AG04449 (cell line): ENCODE measurements around the gene CEP192.
A peak's percentile ranks its signal among the peaks of the same experiment; 100 is the strongest.

Experiments used
- CTCF ChIA-PET: fragments of 350-600 bp; formaldehyde crosslinking; extraction: SDS; loops from one replicate; lab custom pipeline; 2021; ENCODE audit warnings: antibody characterized with exemption; lab: Yijun Ruan, JAX
- POLR2A ChIA-PET: fragments of 400-600, 350-600 bp; formaldehyde crosslinking; extraction: SDS; loops from one replicate; lab custom pipeline; 2020; ENCODE audit warnings: antibody characterized with exemption, inconsistent platforms; lab: Yijun Ruan, JAX
- DNase-seq: peaks from one replicate; pipeline ENCODE4 v3.0.0-alpha.2; 2010; ENCODE audit warnings: low read depth, low spot score
- H3K4me3 ChIP-seq: 2 replicates; pipeline ENCODE4 v1.5.1; 2011; ENCODE audit warnings: low read depth, mild to moderate bottlenecking, control low read depth, low read length
- CTCF ChIP-seq: IDR thresholded peaks from one replicate; pipeline ENCODE4 v1.5.1; 2011; ENCODE audit warnings: mild to moderate bottlenecking, moderate library complexity, low read length, control low read depth, inconsistent platforms; ENCODE audit not compliant: insufficient read depth; ENCODE audit errors: missing control alignments

CEP192 gene

DNA sequence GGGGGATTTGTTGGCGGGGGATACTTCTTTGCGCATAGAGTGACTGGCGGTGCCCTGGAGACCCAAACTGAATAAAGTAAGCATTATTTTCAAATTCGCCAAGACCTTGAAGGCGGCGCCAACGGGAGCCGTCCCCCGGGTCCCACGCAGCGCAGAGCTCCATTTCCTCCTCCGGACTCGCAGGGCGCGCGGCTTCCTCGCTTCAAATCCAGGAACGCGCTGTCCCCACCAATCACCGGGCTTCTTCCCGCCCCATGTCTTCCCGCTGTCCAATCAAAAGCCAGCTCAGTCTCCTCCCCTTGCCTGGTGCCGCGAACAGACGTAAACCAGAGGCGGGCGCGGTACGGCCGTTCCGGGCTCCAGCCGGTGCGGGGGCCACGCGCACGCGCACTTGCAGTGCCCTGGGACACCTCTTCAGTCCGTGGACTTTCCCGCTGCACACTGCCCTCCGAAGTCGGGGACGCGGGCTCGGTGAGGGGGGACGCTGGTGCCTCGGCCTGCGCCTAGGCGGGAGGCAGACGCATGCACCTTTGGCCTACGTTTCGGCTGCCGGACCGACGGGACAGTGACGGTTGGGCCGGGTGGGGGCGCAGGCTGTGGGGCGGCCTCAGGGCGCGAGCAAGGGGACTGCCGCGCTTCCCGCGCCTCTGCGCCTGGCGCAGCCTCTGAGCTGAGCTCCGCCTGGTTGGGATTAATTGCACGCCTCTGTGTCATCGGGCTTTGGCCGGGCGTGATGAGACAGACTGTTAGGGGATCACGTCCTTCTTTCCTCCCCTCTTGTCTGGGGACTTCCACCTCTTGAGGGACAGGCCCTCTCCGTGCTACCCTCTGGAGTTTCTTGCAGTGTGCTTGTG is at the start of gene CEP192:
TSS of gene CEP192 (plus strand) at position 396 of the 854 bp plus-strand sequence. CDS start 8,063 bp downstream, outside the sequence.
- CTCF ChIA-PET, result interaction anchor here (1.1 kb wide), 1 partner anchor 13 kb away, joined by 3 read pairs; no protein-coding TSS in a partner anchor
- H3K4me3 ChIP-seq, result peak within 1 kb of the TSS; percentile 99
- peak; percentile 86 for DNase-seq
- TF ChIP-seq CTCF, result peak; percentile 21
- POLR2A ChIA-PET, result interaction anchor here (0.7 to 1.9 kb wide), 4 partner anchors 9 to 663 kb away, joined by 3 to 4 read pairs (median 4); no protein-coding TSS in a partner anchor

- DNase-seq, result no peak
- no peak for TF ChIP-seq CTCF
- CTCF ChIA-PET, result interaction anchor here (1.0 to 4.2 kb wide), 6 partner anchors 9 to 217 kb away, joined by 3 to 57 read pairs (median 12); no protein-coding TSS in a partner anchor
- H3K4me3 ChIP-seq, result no peak overlapping the region
- POLR2A ChIA-PET, result no interaction called here
These were observed 47.9 kb upstream of the CEP192 start for GRCh38 chr18:12943215-12943614.

DNA sequence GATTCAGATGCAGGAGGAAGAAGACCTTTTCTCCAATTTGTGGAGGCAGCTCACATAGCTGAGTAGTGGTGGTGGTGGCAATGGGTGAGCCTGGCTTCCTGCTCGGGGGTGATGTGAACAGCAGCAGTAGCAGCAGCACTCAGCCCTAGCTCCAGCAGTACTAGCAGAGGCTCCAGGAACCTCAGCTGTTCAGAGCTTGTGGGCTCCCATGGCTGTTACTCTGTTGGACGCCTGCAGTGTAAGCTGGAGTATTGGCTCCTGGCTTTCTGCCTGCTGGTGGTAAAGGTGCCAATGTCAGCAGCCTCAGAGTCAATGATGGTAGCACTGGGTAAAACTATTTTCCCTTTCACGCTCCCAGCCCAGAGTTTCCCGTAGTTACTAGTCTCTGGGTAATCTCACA is 46.5 kb upstream of the CEP192 start:
- CTCF ChIA-PET, result interaction anchor here (0.7 to 4.2 kb wide), 5 partner anchors 10 to 218 kb away, joined by 3 to 57 read pairs (median 18); no protein-coding TSS in a partner anchor
- no peak overlapping the region for H3K4me3 ChIP-seq
- POLR2A ChIA-PET, result interaction anchor here (0.9 to 1.6 kb wide), 2 partner anchors 61 to 242 kb away, joined by 4 to 6 read pairs; partner anchors contain the start of genes CEP76 and PSMG2
- no peak for TF ChIP-seq CTCF
- no peak for DNase-seq

DNA sequence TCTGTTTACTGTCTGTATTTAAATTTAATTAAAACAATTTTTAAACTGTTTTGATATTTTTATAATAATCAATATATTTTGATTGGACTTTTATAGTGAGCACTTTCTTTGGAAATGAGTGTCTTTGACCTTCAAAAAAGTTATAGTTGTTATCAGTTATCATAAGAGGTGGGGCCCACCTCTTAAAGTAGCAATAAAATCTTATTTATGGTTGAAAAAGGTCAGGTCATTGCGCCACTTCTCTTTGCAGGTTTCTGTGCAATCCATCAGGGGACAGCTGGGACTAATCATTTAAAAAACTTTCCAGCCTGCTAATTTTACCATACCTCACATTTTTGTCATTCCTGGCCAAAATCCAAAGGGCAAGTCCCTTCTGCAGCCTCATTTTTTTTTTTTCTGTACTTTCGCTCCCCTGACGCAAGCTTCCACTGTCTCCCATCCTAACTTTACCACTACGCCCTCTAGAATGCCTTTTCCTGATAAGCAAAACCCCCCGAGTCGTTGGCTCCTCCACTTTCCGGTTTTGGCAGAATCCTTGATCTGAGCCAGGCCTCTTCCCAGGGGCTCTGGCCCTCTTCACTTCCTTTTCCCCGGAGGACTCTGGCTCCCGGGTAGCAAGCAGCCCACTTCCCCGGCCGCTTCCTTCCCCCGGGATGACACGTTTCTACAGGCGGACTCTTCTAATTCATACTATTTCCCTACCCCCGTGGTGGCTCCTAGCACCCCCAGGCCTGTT is 44.4 kb upstream of the CEP192 start:
- POLR2A ChIA-PET, result interaction anchor here (0.9 kb wide), 1 partner anchor 204 kb away, joined by 6 read pairs; no protein-coding TSS in a partner anchor
- DNase-seq, result peak; percentile 75

DNA sequence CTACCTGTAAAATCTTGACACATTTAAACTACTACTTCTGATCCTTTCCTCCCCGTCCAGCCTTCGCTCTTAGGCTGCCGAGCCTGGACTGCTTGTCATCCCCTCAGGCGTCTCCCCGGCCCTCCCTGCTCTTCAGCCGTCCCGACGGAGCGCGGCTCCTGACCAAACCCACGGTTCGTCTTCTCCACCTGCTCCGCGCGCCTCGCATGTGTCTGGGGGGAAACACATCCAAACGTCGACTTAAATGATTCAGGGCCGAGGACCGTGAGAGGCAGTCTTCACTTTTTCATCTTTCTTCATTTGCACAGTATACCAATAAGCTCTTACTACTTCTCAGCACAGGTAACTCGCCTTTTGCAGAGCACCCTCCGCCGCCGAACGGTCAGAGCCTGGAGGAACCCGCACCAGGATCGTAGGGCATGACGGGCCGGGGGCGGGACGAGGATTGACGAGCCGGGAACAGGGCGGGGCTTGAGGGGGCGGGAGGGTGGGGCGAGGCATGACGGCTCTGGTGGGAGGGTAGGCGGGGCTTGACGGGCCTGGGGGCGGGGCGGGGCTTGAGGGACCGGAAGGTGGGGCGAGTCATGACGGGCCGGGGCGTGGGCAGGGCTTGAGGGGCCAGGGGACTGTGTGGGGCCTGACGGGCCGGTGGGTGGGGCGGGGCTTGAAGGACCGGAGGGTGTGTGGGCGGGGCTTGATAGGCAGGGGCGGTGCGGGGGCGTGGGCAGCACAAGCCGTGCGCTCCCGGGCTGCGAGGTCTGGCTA is 43.7 kb upstream of the CEP192 start, which contains the start of gene SEH1L:
TSS of gene SEH1L (plus strand) at position 727 of the 765 bp plus-strand sequence. CDS start 111 bp downstream, outside the sequence.
- H3K4me3 ChIP-seq, result peak within 1 kb of the TSS; percentile 95
- POLR2A ChIA-PET, result interaction anchor here (0.7 to 0.9 kb wide), 2 partner anchors 14 to 205 kb away, joined by 3 to 6 read pairs; no protein-coding TSS in a partner anchor

More for the DNA sequence above, 44.4 kb upstream of the CEP192 start:
- CTCF ChIA-PET, result interaction anchor here (1.2 to 1.5 kb wide), 2 partner anchors 216 to 222 kb away, joined by 4 read pairs; no protein-coding TSS in a partner anchor
- TF ChIP-seq CTCF, result no peak
- H3K4me3 ChIP-seq, result peak overlapping the region; percentile 95

More for the DNA sequence above, 43.7 kb upstream of the CEP192 start, which contains the start of gene SEH1L:
- TF ChIP-seq CTCF, result no peak
- peak; percentile 87 for DNase-seq
- CTCF ChIA-PET, result no interaction called here
